GM23248 (cell line): ENCODE data around the gene KCTD16. TPM values are rescaled to one million over a fixed set of nuclear protein-coding genes. Genes with fewer than 3 reads are reported as not detected.

ENCODE experiments used
- DNase-seq: peaks from one replicate; pipeline ENCODE4 v3.0.0-alpha.2; 2015
- H2AFZ ChIP-seq: fragments of 200-600 bp; sonication (generic); 2 replicates; pipeline ENCODE4 v1.6.1; 2016; ENCODE audit warnings: antibody characterized with exemption
- H3F3A ChIP-seq: fragments of 200-600 bp; sonication (generic); 2 replicates; pipeline ENCODE4 v1.6.1; 2016; ENCODE audit warnings: mild to moderate bottlenecking, antibody characterized with exemption, mixed run types; ENCODE audit not compliant: insufficient read depth
- H3K27ac ChIP-seq: fragments of 200-600 bp; sonication (generic); 2 replicates; pipeline ENCODE4 v1.5.1; 2016; ENCODE audit warnings: mild to moderate bottlenecking
- H3K27me3 ChIP-seq: fragments of 200-600 bp; sonication (generic); replicated peaks from 2 replicates; pipeline ENCODE4 v1.6.1; 2016; ENCODE audit warnings: mild to moderate bottlenecking; ENCODE audit not compliant: insufficient read depth
- H3K36me3 ChIP-seq: fragments of 200-600 bp; sonication (generic); 2 replicates; pipeline ENCODE4 v1.6.1; 2016; ENCODE audit warnings: low read depth, mild to moderate bottlenecking
- H3K4me1 ChIP-seq: fragments of 200-600 bp; sonication (generic); 2 replicates; pipeline ENCODE4 v1.6.1; 2016; ENCODE audit warnings: mild to moderate bottlenecking; ENCODE audit not compliant: insufficient read depth
- H3K4me2 ChIP-seq: fragments of 200-600 bp; sonication (generic); one replicate; pipeline ENCODE4 v1.6.1; 2016; ENCODE audit warnings: mild to moderate bottlenecking; ENCODE audit not compliant: unreplicated experiment
- H3K4me3 ChIP-seq: fragments of 200-600 bp; sonication (generic); 2 replicates; pipeline ENCODE4 v1.5.1; 2016; ENCODE audit warnings: mild to moderate bottlenecking
- H3K79me2 ChIP-seq: fragments of 200-600 bp; sonication (generic); 2 replicates; pipeline ENCODE4 v1.6.1; 2016; ENCODE audit warnings: mild to moderate bottlenecking; ENCODE audit not compliant: insufficient read depth
- H3K9ac ChIP-seq: fragments of 200-600 bp; sonication (generic); 2 replicates; pipeline ENCODE4 v1.6.1; 2016; ENCODE audit warnings: mild to moderate bottlenecking
- H3K9me2 ChIP-seq: fragments of 200-600 bp; sonication (generic); 2 replicates; pipeline ENCODE4 v1.6.1; 2016; ENCODE audit warnings: mixed run types, mild to moderate bottlenecking, moderate library complexity; ENCODE audit not compliant: insufficient read depth
- H3K9me3 ChIP-seq: fragments of 200-600 bp; sonication (generic); one replicate; pipeline ENCODE4 v1.6.1; 2017; ENCODE audit warnings: low read depth
- H4K20me1 ChIP-seq: fragments of 200-600 bp; sonication (generic); 2 replicates; pipeline ENCODE4 v1.6.0; 2016; ENCODE audit not compliant: insufficient read depth
- EZH2 ChIP-seq: fragments of 200-600 bp; sonication (generic); IDR thresholded peaks from 2 replicates; pipeline ENCODE4 v1.6.1; 2018; ENCODE audit warnings: antibody characterized with exemption, mild to moderate bottlenecking; ENCODE audit not compliant: insufficient read depth, poor library complexity, severe bottlenecking
- EZH2phosphoT487 ChIP-seq: fragments of 200-600 bp; sonication (generic); IDR thresholded peaks from 2 replicates; pipeline ENCODE4 v1.6.1; 2018; ENCODE audit warnings: antibody characterized with exemption, moderate library complexity, mild to moderate bottlenecking, low read depth; ENCODE audit not compliant: insufficient read depth
- WGBS, 2 experiments: methylation state at CpG; one replicate each; pipeline ENCODE4 v1.1.6; 2015 to 2017; ENCODE audit warnings: low lambda C conversion rate in 2 of 2, low coverage in 1 of 2; ENCODE audit errors: missing lambda C conversion rate in 2 of 2; 5-methylcytosine and 5-hydroxymethylcytosine counted together
- in situ Hi-C: fragments of 300-500 bp; cut with MboI; formaldehyde crosslinking; loops from 2 replicates; pipeline ENCODE4 v1.15.0; 2020
- polyA plus RNA-seq: library from polyadenylated mRNA; unstranded; fragments of >200 nt; fragmentation: Nextera tagmentation; extraction: Ambion mirVana; gene quantifications from 2 replicates; pipeline ENCODE4 v1.2.1, GENCODE V29; 2016
- total RNA-seq: library from RNA; depleted of rRNA; stranded (reverse); fragments of >200 nt; shearing (Covaris generic); gene quantifications from 2 replicates; pipeline ENCODE4 v1.2.3, GENCODE V29; 2014

KCTD16 gene
- total and polyA plus RNA-seq, 2 experiments from 2014 or later = 0.25 to 0.65 TPM

- Histone ChIP-seq H3K4me1 (no peaks in the 10 kb centered on the region), H3K9ac (no peak overlapping the region), H3K9me3 (no peaks in the 10 kb centered on the region), H3K9me2 (no peaks in the 10 kb centered on the region), H3K4me2 (no peak overlapping the region), H3K4me3 (no peak overlapping the region), H3K36me3 (no peaks in the 10 kb centered on the region), H4K20me1 (no peaks in the 10 kb centered on the region), H3K79me2 (no peaks in the 10 kb centered on the region), H2AFZ (no peak overlapping the region), H3F3A (no peaks in the 10 kb centered on the region), H3K27me3 (no peaks in the 10 kb centered on the region), H3K27ac (no peak overlapping the region)
- no peak for DNase-seq
- in situ Hi-C loops = no loop called here
- no peak for TF ChIP-seq EZH2phosphoT487
- TF ChIP-seq EZH2 = no peak
- WGBS, 2 experiments = 71 to 75% methylated on average over 2 of the region's 2 CpGs
These were observed 220.4 kb downstream of the KCTD16 start for GRCh38 chr5:144391044-144391443.

- Histone ChIP-seq H2AFZ (no peak overlapping the region), H3K36me3 (no peaks in the 10 kb centered on the region), H3K27me3 (no peaks in the 10 kb centered on the region), H3K27ac (no peak overlapping the region), H3K4me3 (no peak overlapping the region), H3K4me1 (no peaks in the 10 kb centered on the region), H4K20me1 (no peaks in the 10 kb centered on the region), H3K4me2 (no peak overlapping the region), H3K9me3 (no peaks in the 10 kb centered on the region), H3K79me2 (no peaks in the 10 kb centered on the region), H3F3A (no peaks in the 10 kb centered on the region), H3K9ac (no peak overlapping the region), H3K9me2 (no peaks in the 10 kb centered on the region)
- no peak for DNase-seq
- TF ChIP-seq EZH2phosphoT487 = no peak
- TF ChIP-seq EZH2 = no peak
- in situ Hi-C loops = no loop called here
- WGBS, 2 experiments = 23 to 25% methylated on average over 4 of the region's 4 CpGs
These were observed 223.2 kb downstream of the KCTD16 start for GRCh38 chr5:144393641-144394435.

GRCh38 chr5:144395704-144396103 is 225.0 kb downstream of the KCTD16 start:
- DNase-seq = no peak
- H3K27me3 ChIP-seq = no peaks in the 10 kb centered on the region
- H3K79me2 ChIP-seq = no peaks in the 10 kb centered on the region
- no peaks in the 10 kb centered on the region for H3K9me2 ChIP-seq
- H3K27ac ChIP-seq = no peak overlapping the region
- H3K9ac ChIP-seq = no peak overlapping the region
- H3K36me3 ChIP-seq = no peaks in the 10 kb centered on the region
- in situ Hi-C loops = no loop called here
- no peaks in the 10 kb centered on the region for H3K4me1 ChIP-seq
- H3K4me3 ChIP-seq = no peak overlapping the region
- H4K20me1 ChIP-seq = no peaks in the 10 kb centered on the region
- TF ChIP-seq EZH2 (no peak), EZH2phosphoT487 (no peak)
- H3K9me3 ChIP-seq = no peaks in the 10 kb centered on the region
- 22 to 33% methylated on average over 1 of the region's 1 CpG for WGBS, 2 experiments
- no peak overlapping the region for H3K4me2 ChIP-seq
- no peaks in the 10 kb centered on the region for H3F3A ChIP-seq
- no peak overlapping the region for H2AFZ ChIP-seq

DNA sequence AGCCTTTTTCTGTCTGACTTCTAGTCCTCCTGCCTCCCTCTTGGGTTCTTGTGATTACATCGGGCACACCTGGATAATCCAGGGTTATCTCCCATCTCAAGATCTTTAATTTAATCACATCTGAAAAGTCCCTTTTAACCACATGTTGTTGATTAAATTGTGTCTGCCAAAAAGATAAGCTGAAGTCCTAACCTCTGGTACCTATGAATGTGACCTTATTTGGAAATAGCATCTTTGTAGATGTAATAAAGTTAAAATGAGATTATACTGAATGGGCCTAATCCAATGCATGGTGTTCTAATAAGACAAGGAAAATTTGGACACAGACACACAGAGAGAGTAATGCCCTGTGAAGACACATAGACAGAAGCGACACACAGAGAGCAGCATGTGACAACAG is 232.4 kb downstream of the KCTD16 start:
- H3K36me3 ChIP-seq = no peaks in the 10 kb centered on the region
- H3K4me3 ChIP-seq = no peak overlapping the region
- no peaks in the 10 kb centered on the region for H3K9me2 ChIP-seq
- no peak for DNase-seq
- 42 to 47% methylated on average over 2 of the region's 2 CpGs for WGBS, 2 experiments
- no peaks in the 10 kb centered on the region for H3K27me3 ChIP-seq
- in situ Hi-C loops = no loop called here
- TF ChIP-seq EZH2 (no peak), EZH2phosphoT487 (no peak)
- no peak overlapping the region for H3K27ac ChIP-seq
- no peaks in the 10 kb centered on the region for H3K9me3 ChIP-seq
- no peak overlapping the region for H3K9ac ChIP-seq
- no peaks in the 10 kb centered on the region for H3K4me1 ChIP-seq
- no peaks in the 10 kb centered on the region for H3F3A ChIP-seq
- H4K20me1 ChIP-seq = no peaks in the 10 kb centered on the region
- H3K4me2 ChIP-seq = no peak overlapping the region
- H2AFZ ChIP-seq = no peak overlapping the region
- H3K79me2 ChIP-seq = no peaks in the 10 kb centered on the region
